Skin epidermis (tissue), 12 donors: ENCODE data around the gene CYP4F3.
"Not testable (repeated sequence)": the region's sequence is repeated elsewhere in the genome, so short reads cannot be mapped to it uniquely, and the experiment has no call there.

Source experiments
- H3K27ac ChIP-seq, 21 experiments: fragments of 200-600 bp; sonication (generic) in 11 of 21; one replicate each; pipeline ENCODE4 v1.5.0; 2020; ENCODE audit warnings: mild to moderate bottlenecking in 3 of 21, inconsistent platforms in 2 of 21, moderate library complexity in 2 of 21
- H3K4me3 ChIP-seq, 7 experiments: fragments of 200-600 bp; sonication (generic) in 2 of 7; one replicate each; pipeline ENCODE4 v1.5.0; 2020; ENCODE audit warnings: inconsistent platforms in 2 of 7, mild to moderate bottlenecking in 2 of 7, moderate library complexity in 1 of 7

CYP4F3 gene

DNA sequence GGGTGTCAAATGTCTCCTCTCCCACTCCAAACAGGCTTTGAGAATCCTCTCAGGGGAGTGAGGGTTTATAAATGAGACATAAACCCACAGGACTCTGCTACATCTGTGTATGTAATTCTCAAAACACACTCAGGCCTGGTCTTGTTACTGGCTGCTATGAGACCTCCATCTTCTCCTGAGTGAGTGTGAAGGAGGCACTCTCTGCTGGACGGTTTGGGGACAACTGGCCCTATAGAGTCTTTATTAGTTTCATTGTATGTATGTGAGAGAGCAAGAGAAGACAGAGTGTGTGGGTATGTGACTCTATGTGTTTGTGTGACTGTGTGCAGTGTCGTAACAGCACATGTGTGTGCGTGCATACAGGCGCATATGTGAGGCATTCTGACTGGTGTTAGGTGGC lies 22.6 kb downstream of the CYP4F3 start:
- Histone ChIP-seq H3K4me3 (no peak overlapping the region), H3K27ac (no peak overlapping the region)

- no peak overlapping the region for H3K27ac ChIP-seq
- no peak overlapping the region for H3K4me3 ChIP-seq
These were observed 25.5 kb downstream of the CYP4F3 start for GRCh38 chr19:15666186-15666585.

DNA sequence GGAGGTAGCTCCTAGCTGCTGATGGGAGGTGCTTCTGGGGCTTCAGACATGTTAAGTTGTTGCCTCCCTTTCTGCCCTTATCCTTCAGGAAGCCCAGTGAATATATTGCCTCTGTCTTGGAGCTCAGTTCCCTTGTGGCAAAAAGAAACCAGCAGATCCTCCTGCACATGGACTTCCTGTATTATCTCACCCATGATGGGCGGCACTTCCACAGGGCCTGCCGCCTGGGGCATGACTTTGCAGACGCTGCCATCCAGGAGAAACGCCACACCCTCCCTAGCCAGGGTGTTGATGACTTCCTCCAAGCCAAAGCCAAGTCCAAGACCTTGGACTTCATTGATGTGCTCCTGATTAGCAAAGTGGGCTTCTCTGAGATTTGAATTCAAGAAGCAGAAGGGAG lies 26.2 kb downstream of the CYP4F3 start:
- no peak overlapping the region for H3K4me3 ChIP-seq
- no peak overlapping the region for H3K27ac ChIP-seq

- H3K4me3 ChIP-seq = no peak overlapping the region
- no peak overlapping the region for H3K27ac ChIP-seq
These were observed 28.7 kb downstream of the CYP4F3 start for GRCh38 chr19:15669440-15669839.

- H3K27ac ChIP-seq = no peak overlapping the region
- H3K4me3 ChIP-seq = no peak overlapping the region
These were observed 29.2 kb downstream of the CYP4F3 start for GRCh38 chr19:15669891-15670290.

DNA sequence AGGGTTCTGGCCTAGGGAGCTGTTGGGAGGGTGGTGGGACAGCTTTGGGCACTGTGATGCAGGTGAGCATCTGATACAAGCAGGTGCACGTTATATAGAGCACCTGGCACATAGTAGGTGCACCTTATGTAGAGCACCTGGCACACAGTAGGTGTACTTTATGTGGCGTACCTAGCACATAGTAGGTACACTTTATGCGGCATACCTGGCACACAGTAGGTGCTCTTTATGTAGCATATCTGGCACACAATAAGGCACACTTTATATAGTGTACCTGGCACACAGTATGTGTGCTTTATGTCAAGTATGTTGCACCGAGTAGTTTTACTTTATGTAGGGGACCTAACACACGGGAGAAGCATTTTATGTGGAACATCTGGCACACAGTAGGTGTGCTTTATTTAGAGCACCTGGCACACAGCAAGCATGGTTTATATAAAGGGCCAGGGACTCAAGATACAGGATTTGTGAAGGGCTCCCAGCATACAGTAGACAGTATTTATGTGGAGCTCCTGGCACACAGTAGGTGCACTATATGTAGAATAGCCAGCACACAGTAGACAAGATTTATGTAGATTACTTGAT lies 30.6 kb downstream of the CYP4F3 start:
- Histone ChIP-seq H3K27ac (peak overlapping the region in 1 of 21 experiments; percentile 69), H3K4me3 (no peak overlapping the region)

- H3K27ac ChIP-seq = peak overlapping the region in 13 of 21 experiments; percentile 6 to 83 (median 48)
These were observed 31.3 kb downstream of the CYP4F3 start for GRCh38 chr19:15671891-15672579.

DNA sequence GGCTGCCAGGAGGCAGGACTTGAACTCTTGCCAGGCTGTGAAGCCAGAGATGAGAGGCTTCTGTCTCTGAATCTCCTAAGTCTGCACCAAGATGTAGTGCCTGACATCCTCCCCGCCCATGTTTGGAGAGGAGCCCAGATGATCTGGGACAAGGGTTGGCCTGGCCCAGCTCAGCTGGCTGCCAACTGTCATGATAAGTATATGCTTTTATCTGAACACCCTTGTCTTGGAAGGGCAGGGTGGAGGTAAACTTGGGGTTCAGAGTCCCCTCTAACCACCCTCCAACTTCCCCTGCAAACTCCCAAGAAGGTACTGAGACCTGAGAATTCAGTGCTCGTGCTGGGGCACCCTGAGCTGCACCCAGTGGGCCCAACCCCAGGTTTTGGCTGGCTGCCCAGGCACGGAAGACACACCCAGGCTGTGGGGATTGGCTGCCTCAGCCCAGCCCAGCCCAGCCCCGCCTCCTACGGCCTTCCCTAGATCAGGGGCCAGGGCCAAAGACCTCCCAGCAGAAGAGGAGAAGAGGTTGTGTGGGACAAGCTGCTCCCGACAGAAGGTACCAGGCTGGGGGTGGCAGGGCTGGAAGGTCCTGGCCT lies 32.0 kb downstream of the CYP4F3 start, which contains the start of gene CYP4F12:
CYP4F12 (plus strand) TSS at position 508 of the 596 bp plus-strand sequence. CDS start 443 bp downstream, outside the sequence.
- peak within 1 kb of the TSS in 15 of 21 experiments; percentile 6 to 83 (median 48) for H3K27ac ChIP-seq

More at GRCh38 chr19:15671891-15672579, 31.3 kb downstream of the CYP4F3 start:
- no peak overlapping the region for H3K4me3 ChIP-seq

GRCh38 chr19:15673176-15673654 lies 32.5 kb downstream of the CYP4F3 start:
- Histone ChIP-seq H3K27ac (peak overlapping the region in 11 of 21 experiments; percentile 18 to 83 (median 51)), H3K4me3 (peak overlapping the region in 2 of 7 experiments; percentile 7 to 29)

More for the DNA sequence above, 32.0 kb downstream of the CYP4F3 start, which contains the start of gene CYP4F12:
- peak within 1 kb of the TSS in 2 of 7 experiments; percentile 7 to 29 for H3K4me3 ChIP-seq

DNA sequence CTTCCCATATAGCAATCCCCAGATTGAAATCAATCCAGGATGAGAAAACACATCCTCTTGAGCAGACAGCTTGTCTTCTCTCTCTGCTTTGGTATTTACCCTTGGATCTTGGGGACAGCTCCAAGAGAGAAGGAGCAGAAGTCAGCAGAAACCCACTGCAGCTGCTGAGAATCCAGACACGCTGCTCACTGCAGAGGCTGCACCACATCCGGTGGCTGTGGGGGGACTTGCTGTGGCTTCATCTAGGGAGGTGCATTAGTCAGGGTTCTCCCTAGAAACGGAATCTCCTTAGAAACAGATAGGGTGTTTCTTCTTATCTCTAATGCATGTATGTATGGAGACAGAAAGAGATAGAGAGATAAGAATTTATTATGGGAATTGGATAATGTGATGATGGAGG lies 34.9 kb downstream of the CYP4F3 start:
- H3K4me3 ChIP-seq = no peak overlapping the region
- no peak overlapping the region for H3K27ac ChIP-seq

- no peak overlapping the region for H3K27ac ChIP-seq
- H3K4me3 ChIP-seq = no peak overlapping the region
These were observed 38.4 kb downstream of the CYP4F3 start for GRCh38 chr19:15679089-15679488.

GRCh38 chr19:15679865-15680264 lies 39.2 kb downstream of the CYP4F3 start:
- H3K4me3 ChIP-seq, H3K27ac ChIP-seq: not testable (repeated sequence)

GRCh38 chr19:15680478-15681322 lies 40.0 kb downstream of the CYP4F3 start:
- Histone ChIP-seq H3K27ac (no peak overlapping the region), H3K4me3 (no peak overlapping the region)

GRCh38 chr19:15683411-15683810 lies 42.7 kb downstream of the CYP4F3 start:
- no peak overlapping the region for H3K4me3 ChIP-seq
- H3K27ac ChIP-seq = no peak overlapping the region

- Histone ChIP-seq H3K4me3 (no peak overlapping the region), H3K27ac (no peak overlapping the region)
These were observed 44.1 kb downstream of the CYP4F3 start for GRCh38 chr19:15684828-15685227.

DNA sequence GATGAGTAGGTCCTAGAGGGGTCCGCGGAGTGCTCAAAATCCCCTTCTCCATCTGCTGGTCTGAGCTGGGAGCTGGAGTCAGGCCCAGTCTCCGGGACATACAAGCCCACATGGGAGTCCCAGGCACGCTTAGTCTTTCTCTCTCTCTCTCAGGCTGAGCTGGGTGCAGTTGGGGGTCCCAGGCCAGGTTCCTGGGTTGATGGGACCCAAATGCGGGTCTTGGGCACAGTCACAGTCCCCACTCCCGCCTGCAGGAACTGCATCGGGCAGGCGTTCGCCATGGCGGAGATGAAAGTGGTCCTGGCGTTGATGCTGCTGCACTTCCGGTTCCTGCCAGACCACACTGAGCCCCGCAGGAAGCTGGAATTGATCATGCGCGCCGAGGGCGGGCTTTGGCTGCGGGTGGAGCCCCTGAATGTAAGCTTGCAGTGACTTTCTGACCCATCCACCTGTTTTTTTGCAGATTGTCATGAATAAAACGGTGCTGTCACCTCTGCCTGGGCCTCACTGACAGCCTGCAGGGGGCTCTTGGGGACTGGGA lies 56.0 kb downstream of the CYP4F3 start:
- Histone ChIP-seq H3K4me3 (no peak overlapping the region), H3K27ac (no peak overlapping the region)

GRCh38 chr19:15701757-15702533 lies 61.2 kb downstream of the CYP4F3 start:
- H3K4me3 ChIP-seq = no peak overlapping the region
- H3K27ac ChIP-seq = peak overlapping the region in 9 of 21 experiments; percentile 5 to 80 (median 57)

- Histone ChIP-seq H3K27ac (peak overlapping the region in 9 of 21 experiments; percentile 8 to 80 (median 57)), H3K4me3 (peak overlapping the region in 1 of 7 experiments; percentile 1)
These were observed 61.8 kb downstream of the CYP4F3 start for GRCh38 chr19:15702534-15702930.
